Measurements from ENCODE around the gene S100A11. TPM values are rescaled to one million over a fixed set of nuclear protein-coding genes. Genes with fewer than 3 reads are reported as not detected.

Gene S100A11
- total and polyA plus RNA-seq, 2 donors from 2014 or later, result 835 to 925 TPM

- DNase-seq (peak in 1 of 5 donors; percentile 88), FAIRE-seq (no peak)
- no peak overlapping the region for H3K4me3 ChIP-seq (ENCODE audit: low read length in 3 of 3)
- H3K27ac ChIP-seq (ENCODE audit: low read depth in 2 of 2, low read length in 2 of 2), result no peak overlapping the region
- H3K4me1 ChIP-seq (ENCODE audit: control insufficient read depth in 2 of 3, insufficient read depth in 2 of 3, low read depth in 1 of 3, low read length in 3 of 3), result peaks cover 6 to 30% (median 27%) of the 10 kb centered on the region in 3 donors
- intact Hi-C loops (cut with DNase I), result no loop called here
- H3K9me3 ChIP-seq (ENCODE audit: control insufficient read depth in 2 of 3, insufficient read depth in 1 of 3, low read length in 3 of 3), result no peaks in the 10 kb centered on the region
- peaks cover 2% of the 10 kb centered on the region for H3K27me3 ChIP-seq (ENCODE audit: control insufficient read depth, insufficient read depth, low read length)
- peaks cover 4 to 14% (median 7%) of the 10 kb centered on the region in 3 donors for H3K36me3 ChIP-seq (ENCODE audit: control insufficient read depth in 2 of 3, insufficient read depth in 3 of 3, low read length in 3 of 3)
- no peak for TF ChIP-seq CTCF (IDR thresholded peaks at IDR 0.05; ENCODE audit: borderline replicate concordance, extremely low read depth, insufficient read depth)
- H3K9ac ChIP-seq (ENCODE audit: low read length in 3 of 3), result no peak overlapping the region
These were observed 47.5 kb downstream of the S100A11 start for GRCh38 chr1:151989211-151989862.

GRCh38 chr1:151988405-151988923 lies 48.3 kb downstream of the S100A11 start:
- Histone ChIP-seq H3K27me3 (ENCODE audit: control insufficient read depth, insufficient read depth, low read length) (peaks cover 2% of the 10 kb centered on the region), H3K27ac (ENCODE audit: low read depth in 2 of 2, low read length in 2 of 2) (no peak overlapping the region), H3K4me1 (ENCODE audit: control insufficient read depth in 2 of 3, insufficient read depth in 2 of 3, low read depth in 1 of 3, low read length in 3 of 3) (peaks cover 6 to 30% (median 27%) of the 10 kb centered on the region in 3 donors), H3K36me3 (ENCODE audit: control insufficient read depth in 2 of 3, insufficient read depth in 3 of 3, low read length in 3 of 3) (peaks cover 4 to 23% (median 14%) of the 10 kb centered on the region in 3 donors), H3K9me3 (ENCODE audit: control insufficient read depth in 2 of 3, insufficient read depth in 1 of 3, low read length in 3 of 3) (no peaks in the 10 kb centered on the region), H3K9ac (ENCODE audit: low read length in 3 of 3) (no peak overlapping the region), H3K4me3 (ENCODE audit: low read length in 3 of 3) (no peak overlapping the region)
- intact Hi-C loops (cut with DNase I), result no loop called here
- FAIRE-seq (no peak), DNase-seq (no peak)
- no peak for TF ChIP-seq CTCF (IDR thresholded peaks at IDR 0.05; ENCODE audit: borderline replicate concordance, extremely low read depth, insufficient read depth)

GRCh38 chr1:151986501-151987190 lies 50.2 kb downstream of the S100A11 start:
- no peaks in the 10 kb centered on the region for H3K9me3 ChIP-seq (ENCODE audit: control insufficient read depth in 2 of 3, insufficient read depth in 1 of 3, low read length in 3 of 3)
- no peak for TF ChIP-seq CTCF (IDR thresholded peaks at IDR 0.05; ENCODE audit: borderline replicate concordance, extremely low read depth, insufficient read depth)
- no peak overlapping the region for H3K9ac ChIP-seq (ENCODE audit: low read length in 3 of 3)
- FAIRE-seq (no peak), DNase-seq (no peak)
- H3K27ac ChIP-seq (ENCODE audit: low read depth in 2 of 2, low read length in 2 of 2), result no peak overlapping the region
- intact Hi-C loops (cut with DNase I), result no loop called here
- no peaks in the 10 kb centered on the region for H3K27me3 ChIP-seq (ENCODE audit: control insufficient read depth, insufficient read depth, low read length)
- peaks cover 6 to 27% (median 21%) of the 10 kb centered on the region in 3 donors for H3K4me1 ChIP-seq (ENCODE audit: control insufficient read depth in 2 of 3, insufficient read depth in 2 of 3, low read depth in 1 of 3, low read length in 3 of 3)
- no peak overlapping the region for H3K4me3 ChIP-seq (ENCODE audit: low read length in 3 of 3)
- peaks cover 4 to 34% (median 17%) of the 10 kb centered on the region in 3 donors for H3K36me3 ChIP-seq (ENCODE audit: control insufficient read depth in 2 of 3, insufficient read depth in 3 of 3, low read length in 3 of 3)
